GM18517 (cell line): ENCODE results near the gene FBXO11.
A peak's percentile ranks its signal among the peaks of the same experiment; 100 is the strongest.
"Not testable (repeated sequence)": the region's sequence is repeated elsewhere in the genome, so short reads cannot be mapped to it uniquely, and the experiment has no call there.

Source experiments
- ATAC-seq: cut with Tn5 transposase; IDR thresholded peaks from one replicate; pipeline ENCODE4 v1.9.1; 2021; ENCODE audit warnings: mild to moderate bottlenecking, moderate library complexity; ENCODE audit not compliant: unreplicated experiment

Gene FBXO11

GRCh38 chr2:47899915-47900816, 6.1 kb downstream of the FBXO11 start:
- no peak for ATAC-seq

DNA sequence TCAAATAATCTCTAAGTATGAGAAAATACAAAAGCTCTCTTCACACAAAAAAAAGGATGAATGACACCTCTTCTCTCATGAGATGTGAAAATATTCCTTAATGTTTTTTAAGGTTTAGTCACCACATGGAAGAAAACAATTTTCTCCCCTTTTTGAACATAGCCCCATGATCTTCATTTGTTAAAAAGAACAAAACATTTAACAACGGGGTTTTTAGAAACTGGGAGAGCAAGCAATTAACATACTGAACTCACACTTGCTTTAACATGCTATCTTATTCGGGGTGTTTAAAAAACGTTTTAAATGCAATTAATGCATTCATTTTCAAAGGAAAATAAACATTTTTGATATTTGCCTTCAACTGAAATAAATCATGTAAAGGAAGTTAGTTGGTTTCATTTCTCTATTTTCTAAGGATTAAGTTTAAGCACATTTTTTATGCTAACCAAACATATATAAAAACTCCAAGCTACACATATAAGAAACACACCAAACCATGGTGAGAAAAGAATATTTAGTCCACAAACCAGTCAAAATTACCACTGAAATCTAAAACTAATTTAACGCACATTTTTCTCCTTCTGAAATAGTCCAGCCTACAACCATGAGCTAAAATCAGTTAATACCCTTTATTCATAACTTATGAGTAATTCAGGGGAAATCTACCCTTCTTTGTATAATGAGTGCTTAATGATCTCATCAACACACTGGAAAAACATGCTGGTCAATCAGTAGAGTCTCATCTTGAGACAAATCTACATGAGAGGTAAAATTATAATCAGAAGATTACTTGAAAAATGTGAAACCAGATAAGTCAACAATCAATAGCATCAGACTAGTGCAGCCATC, 8.2 kb downstream of the FBXO11 start:
- peak; percentile 46 for ATAC-seq

- ATAC-seq, result not testable (repeated sequence)
These were observed 9.0 kb downstream of the FBXO11 start for GRCh38 chr2:47897191-47897882.

DNA sequence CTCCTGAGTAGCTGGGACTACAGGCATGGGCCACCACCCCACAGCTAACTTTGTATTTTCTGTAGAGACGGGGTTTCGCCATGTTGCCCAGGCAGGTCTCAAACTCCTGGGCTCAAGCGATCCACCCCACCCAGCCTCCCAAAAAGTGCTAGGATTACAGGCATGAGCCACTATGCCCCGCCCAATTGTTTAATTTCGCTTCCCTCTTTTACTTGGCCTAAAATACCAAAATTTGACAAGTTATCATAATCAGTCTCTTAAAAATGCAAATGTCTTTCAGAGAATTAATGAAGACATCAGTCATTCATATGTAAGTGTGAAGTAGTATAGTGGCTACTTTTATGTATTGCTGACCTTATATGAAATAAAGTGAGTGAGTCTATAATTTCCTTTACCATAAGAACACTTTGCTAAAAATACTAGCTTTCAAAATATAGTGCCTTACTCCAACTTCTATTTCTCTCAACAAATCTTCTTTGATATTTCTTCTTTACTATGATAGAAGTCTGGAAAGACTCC, 9.8 kb downstream of the FBXO11 start:
- ATAC-seq, result no peak

DNA sequence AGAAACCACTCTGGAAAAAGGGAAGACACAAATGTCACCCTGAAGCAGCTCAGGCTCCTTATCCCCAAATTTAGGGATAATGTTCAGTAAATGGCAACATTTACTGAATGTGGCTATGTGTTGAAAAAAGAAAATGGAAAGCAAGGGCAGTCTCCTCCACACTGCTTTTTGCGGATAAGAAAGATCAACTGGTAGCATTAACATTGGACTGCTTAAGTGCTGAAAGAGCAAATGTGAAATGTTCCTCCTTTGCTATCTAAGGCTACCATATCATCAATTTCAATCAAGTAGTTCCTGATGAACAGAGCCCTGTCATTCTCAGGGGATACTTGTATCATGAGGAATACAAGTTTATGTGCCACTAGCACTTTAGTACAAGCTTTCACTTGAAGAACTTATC, 12.5 kb downstream of the FBXO11 start:
- ATAC-seq, result no peak

- no peak for ATAC-seq
These were observed 14.0 kb downstream of the FBXO11 start for GRCh38 chr2:47892338-47892730.

DNA sequence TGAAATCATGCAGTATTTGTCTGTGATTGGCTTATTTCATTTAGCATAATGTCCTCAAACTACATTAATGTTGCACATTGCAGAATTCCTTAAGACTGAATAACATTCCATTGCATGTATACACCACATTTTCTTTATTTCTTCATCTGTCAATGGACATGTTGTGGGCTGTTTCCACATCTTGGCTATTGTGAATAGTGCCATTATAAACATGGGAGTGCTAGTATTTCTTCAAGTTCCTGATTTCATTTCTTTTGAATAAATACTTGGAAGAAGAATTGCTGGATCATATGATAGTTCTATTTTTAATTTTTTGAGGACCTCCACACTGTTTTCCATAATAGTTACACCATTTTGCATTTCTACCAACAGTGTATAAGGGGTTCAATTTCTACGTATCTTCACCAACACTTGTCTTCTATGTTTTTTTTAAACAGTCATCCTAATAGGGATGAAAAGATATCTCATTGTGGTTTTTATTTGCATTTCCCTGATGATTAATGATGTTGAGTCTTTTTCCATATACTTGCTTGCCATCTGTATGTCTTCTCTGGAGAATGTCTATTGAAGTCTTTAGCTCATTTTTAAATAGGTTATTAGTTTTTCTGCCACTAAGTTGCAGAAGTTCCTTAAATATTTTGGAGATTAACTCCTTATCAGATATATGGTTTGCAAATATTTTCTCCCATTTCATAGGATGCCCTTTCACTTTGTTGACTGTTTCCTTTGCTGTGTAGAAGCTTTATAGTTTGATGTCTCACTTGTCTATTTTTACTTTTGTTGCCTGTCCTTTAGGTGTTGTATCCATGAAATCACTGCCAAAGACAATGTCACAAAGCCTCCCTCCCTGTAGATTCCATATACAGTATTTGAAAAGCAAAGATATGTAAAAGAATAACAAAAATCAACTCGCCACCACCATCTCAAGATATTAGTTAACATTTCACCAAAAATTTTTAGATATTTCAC, 14.6 kb downstream of the FBXO11 start:
- no peak for ATAC-seq

GRCh38 chr2:47890711-47891368, 15.5 kb downstream of the FBXO11 start:
- no peak for ATAC-seq

GRCh38 chr2:47888581-47889280, 17.6 kb downstream of the FBXO11 start:
- no peak for ATAC-seq

DNA sequence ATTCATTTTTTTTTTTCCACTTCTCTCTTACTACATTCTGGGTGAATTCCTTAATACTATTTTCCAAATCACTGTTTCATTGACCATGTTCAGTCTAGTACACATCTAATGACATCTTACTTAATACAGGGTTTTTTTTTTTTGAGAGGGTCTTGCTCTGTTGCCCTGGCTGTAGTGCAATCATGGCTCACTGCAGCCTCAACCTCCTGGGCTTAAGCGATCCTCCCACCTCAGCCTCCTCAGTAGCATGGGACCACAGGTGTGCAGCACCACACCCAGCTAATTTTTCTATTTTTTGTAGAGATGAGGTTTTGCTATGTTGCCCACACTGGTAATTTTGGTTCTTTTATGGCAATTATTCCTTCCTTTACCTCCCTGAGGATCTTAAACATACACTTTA, 29.4 kb downstream of the FBXO11 start:
- ATAC-seq, result no peak

- ATAC-seq, result no peak
These were observed 33.4 kb downstream of the FBXO11 start for GRCh38 chr2:47872941-47873340.

DNA sequence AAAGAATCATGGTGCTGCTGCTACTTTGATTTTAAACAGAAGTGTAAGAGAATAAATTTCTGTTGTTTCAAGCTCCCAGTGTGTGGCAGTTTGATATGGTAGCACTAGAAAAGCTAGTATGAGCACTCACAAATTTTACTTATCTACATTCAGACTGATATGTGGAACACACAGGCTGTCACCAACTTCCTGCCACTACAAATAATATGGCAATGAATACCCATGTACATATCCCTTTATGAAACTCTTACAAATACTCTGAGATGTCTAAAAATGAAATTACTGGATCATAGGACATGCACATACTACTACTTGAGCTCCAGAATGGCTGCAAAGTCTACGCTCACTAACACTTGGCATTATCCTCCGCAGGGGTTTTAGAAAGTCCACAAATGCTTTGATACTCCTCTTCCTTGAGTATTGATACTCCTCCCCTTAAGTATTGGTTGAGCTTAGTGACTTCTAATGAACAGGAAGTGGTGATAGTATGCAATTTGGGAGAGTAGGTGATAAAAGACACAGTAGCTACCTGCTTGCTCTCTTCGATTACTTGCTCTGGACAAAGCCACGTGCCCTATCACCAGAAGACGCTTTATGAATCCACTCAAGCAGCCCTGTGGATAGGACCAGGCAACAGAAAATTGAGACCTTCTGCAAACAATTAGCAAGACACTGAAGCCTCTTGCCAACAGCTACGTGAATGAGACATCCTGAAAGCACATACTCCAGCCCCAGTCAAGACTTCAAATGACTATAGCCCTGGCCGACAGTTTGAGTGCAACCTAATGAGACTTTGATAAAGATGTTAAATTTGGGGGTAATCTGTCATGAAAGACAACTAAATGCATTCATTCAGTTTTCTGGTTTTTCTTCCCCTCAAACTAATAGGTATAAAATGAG, 35.4 kb downstream of the FBXO11 start:
- no peak for ATAC-seq

DNA sequence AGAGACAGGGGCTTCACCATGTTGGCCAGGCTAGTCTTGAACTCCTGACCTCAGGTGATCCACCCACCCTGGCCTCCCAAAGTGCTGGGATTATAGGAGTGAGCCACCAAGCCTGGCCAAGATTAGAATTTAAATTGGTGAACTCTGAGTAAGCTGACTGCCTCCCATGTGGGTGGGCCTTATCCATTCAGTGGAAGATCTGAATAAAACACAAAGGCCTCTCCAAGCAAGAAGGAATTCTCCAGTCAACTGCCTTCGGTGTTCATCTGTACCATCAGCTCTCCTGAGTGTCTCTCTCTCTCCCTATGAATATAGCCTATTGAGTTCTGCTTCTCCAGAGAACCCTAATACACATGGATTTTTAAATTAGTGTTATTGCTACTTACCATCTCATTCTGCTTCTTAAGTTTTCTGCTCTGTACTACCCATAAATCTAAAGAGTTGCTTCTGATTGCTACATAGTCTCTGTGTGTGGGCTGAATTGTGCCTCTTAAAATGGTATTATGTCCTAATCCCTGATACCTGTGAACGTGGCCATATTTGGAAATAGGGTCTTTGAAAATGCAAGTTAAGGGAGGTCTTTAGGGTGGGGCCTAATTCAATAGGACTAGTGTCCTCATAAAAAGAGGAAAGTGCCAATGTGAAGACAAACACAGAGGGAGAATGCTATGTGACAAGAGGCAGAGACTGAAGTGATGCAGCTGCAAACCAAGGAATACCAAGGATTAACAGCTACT, 36.3 kb downstream of the FBXO11 start:
- ATAC-seq, result no peak

DNA sequence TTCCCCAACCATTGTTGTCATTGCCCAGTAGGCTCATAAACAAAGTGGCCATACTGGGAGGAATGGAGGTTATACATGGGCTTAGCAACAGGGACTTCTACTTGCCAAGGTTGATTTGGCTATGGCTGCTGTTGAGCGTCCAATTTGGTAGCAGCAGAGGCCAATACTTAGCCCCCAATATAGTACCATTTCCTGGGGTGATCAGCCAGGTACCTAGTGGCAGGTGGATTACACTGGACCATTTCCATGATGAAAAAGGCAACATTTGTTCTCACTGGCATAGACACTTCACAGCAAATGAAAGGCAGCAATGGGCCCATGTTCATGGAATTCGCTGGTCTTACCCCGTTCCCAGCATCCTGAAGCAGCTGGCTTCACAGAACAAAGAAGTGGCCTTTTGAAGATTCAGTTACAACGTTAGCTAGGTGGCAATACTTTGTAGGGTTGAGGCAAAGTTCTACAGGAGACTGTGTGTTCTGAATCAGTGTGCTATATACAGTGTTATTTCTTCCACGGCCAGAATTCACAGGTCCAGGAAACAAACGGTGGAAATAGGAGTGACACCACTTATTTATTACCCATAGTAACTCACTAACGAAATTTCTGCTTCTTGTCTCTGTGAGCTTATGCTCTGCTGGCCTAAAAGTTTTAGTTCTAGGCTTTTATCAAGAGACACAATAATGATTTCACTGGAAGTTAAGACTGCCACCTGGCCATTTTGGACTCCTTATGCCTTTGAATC, 37.5 kb downstream of the FBXO11 start:
- ATAC-seq, result no peak

DNA sequence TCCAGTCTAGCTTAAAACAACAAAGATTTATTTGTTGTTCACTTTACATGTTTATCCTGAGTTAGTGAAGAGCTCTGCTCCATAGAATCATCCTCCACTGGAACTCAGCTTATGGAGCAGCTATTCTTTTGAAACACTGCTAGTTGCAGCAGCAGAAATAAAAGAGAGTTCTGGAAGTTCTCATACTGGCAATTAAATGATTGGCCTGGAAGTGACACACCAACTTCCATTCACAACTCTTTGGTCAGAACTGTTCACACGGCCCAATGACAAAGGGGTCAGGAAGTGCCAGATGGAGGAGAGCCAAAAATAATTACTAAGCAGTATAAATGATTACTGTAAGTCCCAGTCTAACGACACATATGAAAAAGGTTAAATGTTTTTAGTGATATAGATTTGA, 39.1 kb downstream of the FBXO11 start:
- no peak for ATAC-seq

DNA sequence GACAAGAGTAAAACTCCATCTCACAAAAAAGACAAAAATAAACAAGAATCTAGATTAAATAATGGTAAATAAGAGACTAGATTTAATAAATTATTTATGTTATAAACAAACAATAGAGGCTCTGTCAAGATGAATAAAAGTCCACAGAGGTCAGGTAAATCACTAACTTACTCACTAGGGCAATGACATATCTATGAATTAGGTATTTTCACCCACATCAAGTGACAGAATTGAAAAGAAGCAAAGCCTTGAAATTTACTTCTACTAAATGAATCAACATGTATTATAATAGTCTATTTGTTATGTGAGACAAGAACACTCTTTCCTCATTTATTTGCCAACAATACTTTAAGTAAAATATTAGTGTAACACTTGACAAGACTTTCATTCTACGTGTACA, 41.7 kb downstream of the FBXO11 start:
- no peak for ATAC-seq
